ENCODE results near the gene CLIC4.
"Not testable (repeated sequence)": the region's sequence is repeated elsewhere in the genome, so short reads cannot be mapped to it uniquely, and the experiment has no call there.

Gene CLIC4

DNA sequence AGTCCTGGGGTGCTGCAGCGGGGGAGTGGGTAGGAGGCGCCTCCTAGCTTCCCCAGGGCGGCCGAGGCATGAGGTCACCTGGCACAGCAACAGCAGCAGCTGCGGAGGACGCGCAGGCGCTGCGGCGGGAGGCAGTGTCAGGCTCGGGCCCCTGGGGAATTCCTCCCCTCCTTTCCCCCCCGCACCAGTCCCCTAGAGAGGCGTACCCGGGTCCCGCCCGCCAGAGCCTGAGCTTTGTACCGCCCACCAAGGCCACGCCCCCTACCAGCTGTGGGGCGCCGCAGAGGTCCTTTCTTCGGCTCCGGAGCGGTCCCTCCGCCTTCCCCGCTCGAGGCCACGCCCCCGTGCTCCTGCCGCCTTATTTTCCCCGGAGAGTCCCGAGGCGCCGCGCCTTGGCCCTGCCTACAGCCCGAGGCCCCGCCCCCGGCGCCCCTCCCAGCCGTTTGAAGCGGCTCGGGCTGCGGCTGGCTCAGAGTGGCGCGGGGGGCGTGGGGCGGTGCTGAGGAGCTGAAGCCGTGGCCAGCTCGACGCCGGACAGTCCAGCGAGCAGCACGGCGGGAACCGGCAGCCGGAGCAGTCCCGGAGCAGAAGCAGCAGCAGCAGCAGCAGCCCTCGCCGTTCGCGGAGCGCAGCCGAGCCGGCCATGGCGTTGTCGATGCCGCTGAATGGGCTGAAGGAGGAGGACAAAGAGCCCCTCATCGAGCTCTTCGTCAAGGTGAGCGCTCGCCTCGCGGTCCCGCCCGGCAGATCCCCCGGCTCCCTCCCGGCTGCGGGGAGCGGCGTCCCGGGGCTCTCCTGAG lies at the start of gene CLIC4:
CLIC4 (plus strand) TSS at position 537 of the 800 bp plus-strand sequence; CDS start at position 644, 107 bp downstream.
- DNase-seq (ENCODE audit: low spot score) = peak; percentile 93

GRCh38 chr1:24696041-24696755 lies 49.0 kb upstream of the CLIC4 start:
- no peak for DNase-seq (ENCODE audit: low spot score)

- DNase-seq (ENCODE audit: low spot score) = no peak
Measured at GRCh38 chr1:24696756-24697330, 48.4 kb upstream of the CLIC4 start.

DNA sequence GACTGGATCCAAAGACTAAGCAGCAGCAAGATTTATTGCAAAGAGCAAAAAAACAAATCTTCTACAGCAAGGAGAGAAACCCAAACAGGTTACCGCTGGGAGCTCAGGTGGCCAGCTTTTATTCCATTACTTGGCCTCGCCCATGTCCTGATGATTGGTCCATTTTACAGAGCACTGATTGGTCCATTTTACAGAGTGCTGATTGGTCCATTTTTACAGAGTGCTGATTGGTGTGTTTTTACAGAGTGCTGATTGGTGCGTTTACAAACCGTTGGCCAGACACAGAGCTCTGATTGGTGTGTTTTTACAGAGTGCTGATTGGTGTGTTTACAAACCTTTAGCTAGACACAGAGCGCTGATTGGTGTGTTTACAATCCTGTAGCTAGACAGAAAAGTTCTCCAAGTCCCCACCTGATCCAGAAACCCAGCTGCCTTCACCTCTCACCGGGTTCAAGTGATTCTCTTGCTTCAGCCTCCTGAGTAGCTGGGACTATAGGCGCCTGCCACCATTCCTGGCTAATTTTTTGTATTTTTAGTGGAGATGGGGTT lies 47.7 kb upstream of the CLIC4 start:
- not testable (repeated sequence) for DNase-seq (ENCODE audit: low spot score)

DNA sequence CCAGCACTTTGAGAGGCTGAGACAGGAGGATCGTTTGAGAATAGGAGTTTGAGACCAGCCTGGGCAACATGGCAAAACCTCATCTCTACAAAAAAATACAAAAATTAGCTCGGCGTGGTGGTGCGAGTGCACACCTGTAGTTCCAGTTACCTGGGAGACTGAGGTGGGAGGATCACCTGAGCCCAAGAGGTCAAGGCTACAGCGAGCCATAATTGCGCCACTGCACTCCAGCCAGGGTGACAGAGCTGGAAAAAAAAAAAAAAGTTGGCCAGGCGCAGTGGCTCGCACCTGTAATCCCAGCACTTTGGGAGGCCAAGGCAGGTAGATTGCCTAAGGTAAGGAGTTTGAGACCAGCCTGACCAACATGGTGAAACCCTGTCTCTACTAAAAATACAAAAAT lies 46.9 kb upstream of the CLIC4 start:
- not testable (repeated sequence) for DNase-seq (ENCODE audit: low spot score)

DNA sequence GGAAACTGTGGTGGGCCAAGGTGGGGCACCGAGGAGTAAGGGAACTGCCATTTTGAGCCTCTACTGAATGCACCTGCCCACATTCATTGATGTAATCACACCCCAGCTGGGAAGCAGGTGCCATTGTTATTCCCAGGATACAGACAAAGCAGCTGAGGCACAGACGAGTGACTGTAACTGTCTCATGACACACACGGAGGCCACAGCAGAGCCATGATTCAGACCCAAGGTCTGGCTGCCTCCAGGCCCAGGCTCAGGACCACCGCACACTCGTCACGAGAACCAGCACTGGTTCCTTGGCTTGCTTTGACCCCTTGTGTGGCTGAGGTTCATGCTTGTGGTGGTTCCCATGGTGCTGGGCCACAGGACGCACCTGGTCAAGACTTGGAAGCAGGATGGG lies 45.6 kb upstream of the CLIC4 start:
- no peak for DNase-seq (ENCODE audit: low spot score)

- DNase-seq (ENCODE audit: low spot score) = no peak
Measured at GRCh38 chr1:24702511-24703293, 42.5 kb upstream of the CLIC4 start.

DNA sequence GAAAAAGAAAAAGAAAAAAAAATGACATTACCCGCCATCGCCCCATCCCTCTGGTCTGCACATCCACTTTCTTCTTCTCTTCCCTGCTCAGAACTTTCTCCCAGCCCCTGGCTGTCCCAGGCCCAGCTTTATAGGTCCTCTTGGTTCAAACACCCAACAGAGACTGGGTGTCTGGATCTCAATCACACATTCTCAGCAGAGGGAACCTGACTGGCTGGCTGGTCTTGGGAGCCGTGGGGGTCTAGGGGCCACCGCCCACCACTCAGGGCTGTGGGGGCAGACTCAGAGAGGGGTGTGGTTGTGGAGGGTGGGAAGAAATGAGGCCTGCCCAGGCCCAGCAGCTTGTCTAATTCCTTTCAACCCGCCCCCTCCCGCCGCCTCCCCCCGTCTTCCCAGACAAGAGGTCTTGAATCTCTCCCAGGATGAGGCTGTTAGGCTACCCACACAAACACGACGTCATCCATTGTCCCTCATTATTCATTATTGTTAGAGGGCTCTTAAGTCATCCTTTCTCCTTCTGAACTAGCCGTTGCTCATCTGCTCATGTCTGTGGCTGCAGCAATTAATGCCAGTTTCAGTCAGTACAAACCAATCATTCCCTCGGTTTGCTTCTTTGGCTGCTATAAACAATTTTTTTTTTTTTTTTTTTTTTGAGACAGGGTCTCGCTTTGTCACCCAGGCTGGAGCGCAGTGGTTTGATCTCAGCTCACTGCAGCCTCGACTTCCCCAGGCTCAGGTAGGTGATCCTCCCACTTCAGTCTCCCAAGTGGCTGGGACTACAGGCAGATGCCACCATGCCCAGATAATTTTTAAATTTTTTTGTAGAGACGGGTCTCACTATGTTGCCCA lies 40.6 kb upstream of the CLIC4 start:
- no peak for DNase-seq (ENCODE audit: low spot score)

DNA sequence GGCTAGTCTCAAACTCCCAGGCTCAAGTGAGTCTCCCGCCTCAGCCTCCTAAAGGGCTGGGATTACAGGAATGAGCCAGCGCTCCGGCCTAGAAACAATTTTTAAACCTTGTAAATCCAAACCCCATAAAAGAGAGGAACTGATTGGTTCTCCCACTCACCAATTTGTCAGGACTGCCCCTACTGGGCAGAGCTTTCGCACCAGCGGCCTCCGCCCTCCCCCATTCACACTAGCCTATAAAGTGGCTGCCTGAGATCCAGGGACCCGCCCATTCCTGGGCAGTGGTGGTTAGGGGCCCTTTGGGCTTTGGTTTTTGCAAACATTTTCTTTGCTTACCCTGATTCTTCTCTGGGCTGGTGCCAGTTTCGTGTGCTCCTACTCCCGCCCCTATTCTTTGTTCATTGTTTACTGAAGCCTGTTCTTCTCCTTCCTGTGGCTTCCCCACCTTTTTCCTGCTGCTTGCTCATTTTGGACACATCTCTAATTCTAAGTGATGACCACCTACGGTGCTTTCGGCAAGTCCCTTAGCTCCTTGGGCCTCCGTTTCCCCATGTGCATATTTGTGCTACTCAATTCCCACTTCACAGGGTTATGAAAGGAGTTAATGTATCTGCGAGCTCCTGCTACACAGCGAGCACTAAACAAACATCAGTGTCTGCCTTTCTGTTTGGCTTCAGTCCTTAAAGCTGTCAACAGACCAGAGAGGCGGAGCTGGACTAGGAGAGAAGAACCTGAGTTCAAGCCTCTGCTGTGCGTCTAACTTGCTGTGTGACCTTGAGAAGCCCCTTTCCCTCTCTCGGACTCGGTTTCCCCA lies 39.8 kb upstream of the CLIC4 start:
- DNase-seq (ENCODE audit: low spot score) = peak; percentile 80

DNA sequence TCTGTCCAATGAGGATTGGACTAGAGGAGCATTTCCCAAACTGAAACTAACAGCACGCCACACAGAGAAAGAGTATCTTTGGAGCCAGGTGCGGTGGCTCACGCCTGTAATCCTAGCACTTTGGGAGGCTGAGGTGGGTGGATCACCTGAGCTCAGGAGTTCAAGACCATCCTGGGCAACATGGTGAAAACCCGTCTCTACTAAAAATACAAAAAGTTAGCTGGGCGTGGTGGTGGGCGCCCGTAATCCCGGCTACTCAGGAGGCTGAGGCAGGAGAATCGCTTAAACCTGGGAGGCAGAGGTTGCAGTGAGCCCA lies 39.2 kb upstream of the CLIC4 start:
- DNase-seq (ENCODE audit: low spot score) = not testable (repeated sequence)

GRCh38 chr1:24707687-24708086 lies 37.6 kb upstream of the CLIC4 start:
- no peak for DNase-seq (ENCODE audit: low spot score)

- DNase-seq (ENCODE audit: low spot score) = no peak
Measured at GRCh38 chr1:24708938-24709337, 36.3 kb upstream of the CLIC4 start.

DNA sequence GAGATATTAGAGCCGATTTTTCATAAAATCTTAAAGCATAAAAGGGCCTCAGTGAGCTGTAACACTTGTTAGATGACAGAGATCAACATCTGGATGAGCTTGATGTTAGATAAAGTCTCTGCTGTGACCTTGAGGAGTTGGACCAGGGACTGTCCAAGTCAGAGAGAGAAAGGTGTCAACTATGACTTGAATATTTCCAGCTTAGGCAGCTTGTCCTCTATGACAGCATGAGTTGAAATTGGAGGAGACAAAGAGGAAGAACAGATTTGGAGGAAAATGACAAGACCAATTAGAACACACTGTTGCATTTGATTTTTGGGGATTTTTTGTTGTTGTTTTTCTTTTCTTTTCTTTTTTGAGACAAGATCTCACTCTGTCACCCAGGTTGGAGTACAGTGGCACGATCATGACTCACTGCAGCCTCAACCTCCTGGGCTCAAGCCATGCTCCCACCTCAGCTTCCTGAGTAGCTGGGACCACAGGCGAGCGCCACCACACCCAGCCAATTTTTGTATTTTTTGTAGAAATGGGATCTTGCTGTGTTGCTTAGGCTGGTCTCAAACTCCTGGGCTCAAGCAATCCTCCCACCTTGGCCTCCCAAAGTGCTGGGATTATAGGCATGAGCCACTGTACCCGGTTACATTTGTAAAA lies 35.3 kb upstream of the CLIC4 start:
- DNase-seq (ENCODE audit: low spot score) = no peak

- no peak for DNase-seq (ENCODE audit: low spot score)
Measured at GRCh38 chr1:24711329-24711728, 33.9 kb upstream of the CLIC4 start.

DNA sequence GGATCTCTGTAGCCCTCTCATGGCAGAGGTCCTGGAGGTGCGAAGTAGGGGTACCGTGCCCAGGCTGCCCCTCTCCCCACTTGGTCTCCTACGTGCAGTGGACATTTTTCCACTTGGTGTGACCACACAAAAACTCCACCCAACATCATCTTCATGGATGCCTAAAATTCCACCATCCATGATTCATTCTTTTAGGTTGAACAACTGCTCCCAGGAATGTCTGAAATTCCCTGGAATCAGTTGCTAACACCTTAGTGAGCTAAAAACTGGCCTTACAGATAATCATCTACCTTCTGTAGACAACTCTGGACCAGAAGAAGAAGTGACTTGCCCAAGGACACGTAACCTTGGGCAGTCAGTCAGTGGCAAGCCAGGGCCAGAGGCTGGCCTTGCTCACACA lies 32.1 kb upstream of the CLIC4 start:
- DNase-seq (ENCODE audit: low spot score) = no peak

DNA sequence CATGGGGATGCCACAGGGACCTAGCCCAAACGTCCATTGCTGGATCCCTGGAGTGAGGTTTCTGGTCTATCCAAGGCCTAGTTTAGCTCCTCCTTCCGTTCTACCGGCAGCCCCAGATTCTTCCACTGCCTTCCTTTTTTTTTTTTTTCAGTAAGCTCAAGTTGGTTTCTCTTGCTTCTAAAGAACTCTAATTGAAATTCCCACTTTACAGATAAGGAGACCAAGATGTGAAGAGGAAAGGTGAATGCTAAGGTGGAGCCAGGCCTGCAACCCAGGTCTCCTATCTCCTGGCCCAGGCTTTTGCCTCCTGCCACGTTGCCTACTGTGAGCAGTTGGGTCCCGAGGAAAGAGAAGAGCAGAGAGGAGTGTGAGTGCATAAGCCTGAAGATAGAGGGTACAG lies 31.5 kb upstream of the CLIC4 start:
- no peak for DNase-seq (ENCODE audit: low spot score)

- no peak for DNase-seq (ENCODE audit: low spot score)
Measured at GRCh38 chr1:24714859-24715520, 30.3 kb upstream of the CLIC4 start.

- no peak for DNase-seq (ENCODE audit: low spot score)
Measured at GRCh38 chr1:24715658-24716057, 29.6 kb upstream of the CLIC4 start.
